Non-pigmented ciliary epithelial cell (primary cell): ENCODE data around the gene CDC45.

Experiments used
- DNase-seq: peaks from one replicate; pipeline ENCODE4 v3.0.0-alpha.2; 2010; ENCODE audit warnings: low read depth

The CDC45 gene

DNA sequence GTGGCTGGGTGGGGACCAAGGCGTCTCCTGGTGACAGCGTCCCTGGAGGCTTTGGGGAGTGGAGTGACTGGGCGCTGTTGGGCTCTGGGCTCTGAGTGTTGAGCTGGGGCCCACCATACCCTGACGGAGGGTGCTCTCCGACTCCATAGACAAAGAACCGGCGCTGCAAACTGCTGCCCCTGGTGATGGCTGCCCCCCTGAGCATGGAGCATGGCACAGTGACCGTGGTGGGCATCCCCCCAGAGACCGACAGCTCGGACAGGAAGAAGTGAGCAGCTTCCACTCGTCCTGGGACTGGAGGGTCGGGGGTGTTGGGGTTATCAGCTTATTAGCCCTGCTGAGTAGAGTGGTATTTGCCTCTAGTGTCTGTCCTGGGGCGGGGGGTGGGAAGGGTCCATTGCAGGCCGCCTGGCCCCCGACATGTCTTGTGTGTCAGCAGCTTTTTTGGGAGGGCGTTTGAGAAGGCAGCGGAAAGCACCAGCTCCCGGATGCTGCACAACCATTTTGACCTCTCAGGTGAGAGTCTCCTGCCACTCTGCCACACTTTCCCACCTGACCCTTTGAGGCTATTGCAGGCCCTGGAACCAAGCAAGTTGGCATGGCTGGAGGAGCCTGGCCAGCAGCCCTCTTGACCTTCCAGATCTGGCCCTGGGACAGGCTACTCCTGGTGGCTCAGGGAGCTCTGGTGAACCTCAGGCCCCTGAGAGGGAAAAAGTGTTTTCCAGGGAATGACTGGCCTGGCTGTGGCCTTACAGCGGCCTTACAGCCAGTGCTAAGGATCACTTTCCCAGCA lies 36.9 kb downstream of the CDC45 start:
- DNase-seq = no peak

DNA sequence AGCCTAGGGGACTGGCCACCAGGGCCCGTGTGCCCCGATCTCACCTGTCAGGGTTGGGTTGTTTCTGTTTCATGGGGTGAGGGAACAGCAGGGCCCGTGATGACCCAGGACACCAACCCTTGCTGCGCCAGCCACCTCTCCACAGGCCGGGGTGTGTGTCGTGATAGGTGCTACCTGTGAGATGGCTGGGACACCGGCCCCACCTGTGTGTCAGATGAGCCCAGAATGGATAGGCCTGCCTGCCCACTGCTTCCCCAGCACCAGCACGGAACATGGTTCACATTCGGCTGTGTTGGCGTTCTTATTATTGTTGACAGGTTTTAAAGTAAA lies 37.4 kb downstream of the CDC45 start:
- DNase-seq = no peak

DNA sequence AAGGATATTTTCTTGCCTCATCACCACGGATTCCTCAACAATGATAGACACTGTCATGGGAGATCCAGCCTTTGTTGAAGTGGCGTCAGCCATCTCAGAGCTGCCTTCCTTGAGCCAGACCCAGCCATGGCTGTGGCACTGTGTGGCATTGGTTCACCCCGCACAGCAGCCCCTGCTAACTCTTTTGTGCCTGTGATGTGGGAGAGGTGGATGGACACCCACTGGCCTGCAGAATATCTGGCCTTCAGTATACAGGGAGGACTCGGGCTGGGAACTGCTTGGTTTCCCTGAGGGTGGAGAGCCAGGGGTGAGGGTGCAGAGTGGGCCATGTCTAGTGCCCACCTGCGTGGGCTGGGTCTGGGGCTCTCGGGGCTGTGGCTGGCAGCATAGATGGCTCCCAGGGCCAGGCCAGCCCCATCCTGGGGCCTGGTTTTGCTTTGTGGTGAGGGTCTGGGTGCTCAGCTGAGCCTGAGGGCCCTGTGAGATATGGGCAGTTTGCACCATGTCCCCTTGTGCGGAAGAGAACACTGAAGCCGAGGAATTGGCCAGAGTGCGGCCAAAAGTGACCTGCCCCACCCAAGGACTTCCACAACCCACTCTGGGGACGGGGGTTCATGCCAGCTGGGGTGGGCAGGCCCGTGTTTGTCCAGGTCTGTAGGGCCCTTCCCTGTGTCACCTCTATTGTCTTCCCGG lies 38.3 kb downstream of the CDC45 start:
- no peak for DNase-seq

DNA sequence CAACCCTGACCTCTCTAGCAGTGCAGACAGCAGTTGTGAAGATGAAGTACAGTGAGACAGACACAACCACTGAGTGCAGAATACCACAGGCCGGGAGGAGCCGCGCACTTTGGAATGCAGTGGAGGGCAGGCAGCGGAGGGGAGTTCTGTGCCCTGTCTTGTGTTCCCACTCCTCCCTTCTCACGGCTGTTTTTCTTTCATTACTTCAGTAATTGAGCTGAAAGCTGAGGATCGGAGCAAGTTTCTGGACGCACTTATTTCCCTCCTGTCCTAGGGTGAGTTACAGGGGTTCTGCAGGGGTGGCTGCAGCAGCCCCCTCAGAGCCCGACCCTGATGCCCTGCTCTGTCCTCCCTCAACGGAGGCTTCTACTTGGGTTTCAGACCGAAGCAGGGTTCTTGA lies 38.9 kb downstream of the CDC45 start:
- no peak for DNase-seq

DNA sequence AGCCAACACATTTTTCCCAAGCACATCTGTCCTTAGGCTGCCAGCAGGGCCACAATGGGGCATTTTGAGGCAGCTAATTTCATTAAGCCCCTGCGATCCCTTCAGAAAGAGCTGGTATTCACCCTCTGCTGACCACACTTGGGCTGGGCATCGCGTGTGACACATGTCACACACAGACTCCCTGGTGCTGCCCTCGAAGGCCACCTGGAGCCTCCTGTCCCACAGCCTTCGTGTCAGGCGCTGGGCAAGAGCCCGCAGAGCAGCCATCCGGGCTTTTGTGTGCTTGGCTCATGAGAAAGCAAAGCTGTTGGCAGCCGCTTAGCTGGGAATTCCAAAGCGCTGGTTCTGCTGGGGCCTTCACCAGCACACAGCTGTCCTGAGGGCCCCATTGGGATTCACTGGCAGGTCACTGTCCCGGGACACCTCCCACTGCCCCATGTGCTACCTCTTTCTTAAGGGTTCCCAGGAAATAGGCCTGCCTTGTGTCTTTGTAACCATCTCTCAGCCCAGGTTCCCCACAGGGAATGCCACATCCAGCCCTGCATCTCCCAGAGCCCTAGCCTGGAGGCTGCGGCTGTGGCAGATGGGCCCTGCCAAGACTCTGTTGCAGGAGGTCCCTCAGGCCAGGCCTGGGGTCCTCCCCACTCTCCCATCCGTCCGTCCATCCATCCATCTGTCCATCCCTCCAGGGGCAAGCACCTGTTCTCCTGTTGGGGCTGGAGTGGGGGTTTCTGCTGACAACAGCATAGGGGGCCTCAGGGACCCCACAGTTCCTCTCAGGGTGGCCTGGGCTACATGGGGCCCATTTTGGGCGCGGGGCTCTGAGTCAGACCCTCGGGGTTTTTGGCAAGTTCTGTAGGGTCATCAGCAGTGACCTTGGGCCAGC lies 39.6 kb downstream of the CDC45 start:
- DNase-seq = no peak

DNA sequence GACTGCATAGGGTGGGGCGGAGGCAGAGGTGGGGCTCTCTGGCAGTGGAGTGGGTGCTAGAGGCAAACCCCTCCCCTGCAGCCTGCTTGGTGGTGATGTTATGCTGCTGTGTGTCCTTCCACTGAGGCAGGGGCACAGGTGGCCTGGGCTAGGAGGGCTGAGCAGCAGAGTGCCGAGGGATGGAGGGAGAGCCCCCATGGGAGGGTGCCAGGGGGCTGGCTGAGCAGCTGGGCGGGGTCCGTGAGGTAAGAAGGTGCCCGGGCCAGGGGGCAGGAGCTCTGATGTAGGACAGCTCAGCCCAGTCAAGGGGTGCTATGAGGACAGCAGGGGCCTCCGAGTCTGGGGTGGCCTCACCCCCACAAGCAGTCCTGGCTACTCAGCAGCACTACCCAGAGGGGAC lies 40.3 kb downstream of the CDC45 start:
- no peak for DNase-seq

DNA sequence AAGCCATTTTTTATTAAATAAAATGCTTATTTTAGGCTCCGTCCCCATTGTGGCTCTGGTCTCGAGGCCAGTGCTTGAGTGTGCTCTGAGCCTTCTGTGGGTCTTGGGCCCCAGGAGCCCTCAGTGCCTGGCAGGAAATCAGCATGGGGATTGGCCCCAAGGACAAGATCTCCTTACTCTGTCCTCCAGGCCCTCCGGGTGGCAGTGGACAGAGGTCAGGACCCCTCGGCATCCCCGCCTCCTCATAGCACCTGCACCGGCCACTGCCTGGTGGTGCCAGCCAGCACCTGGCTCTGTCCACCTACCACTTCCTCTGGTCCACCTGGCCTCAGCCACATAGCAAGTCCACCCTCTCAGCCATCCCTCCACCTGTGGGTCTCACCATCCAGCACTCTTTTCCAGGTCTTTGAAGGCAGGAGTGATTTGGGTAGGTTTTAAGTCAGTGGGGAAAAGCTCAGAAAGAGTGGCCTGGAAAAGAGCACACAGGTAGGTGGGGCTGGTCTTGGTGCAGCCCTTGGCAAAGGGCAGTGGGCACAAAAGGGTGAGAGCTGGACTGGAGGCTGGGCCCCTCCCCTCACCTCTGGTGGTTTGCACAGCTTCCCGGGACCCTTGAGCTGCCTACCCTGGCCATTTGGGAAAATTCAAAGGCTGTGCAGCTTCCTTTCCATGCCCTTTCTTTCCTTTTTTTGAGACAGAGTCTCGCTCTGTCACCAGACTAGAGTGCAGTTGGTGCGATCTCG lies 41.0 kb downstream of the CDC45 start:
- DNase-seq = no peak

DNA sequence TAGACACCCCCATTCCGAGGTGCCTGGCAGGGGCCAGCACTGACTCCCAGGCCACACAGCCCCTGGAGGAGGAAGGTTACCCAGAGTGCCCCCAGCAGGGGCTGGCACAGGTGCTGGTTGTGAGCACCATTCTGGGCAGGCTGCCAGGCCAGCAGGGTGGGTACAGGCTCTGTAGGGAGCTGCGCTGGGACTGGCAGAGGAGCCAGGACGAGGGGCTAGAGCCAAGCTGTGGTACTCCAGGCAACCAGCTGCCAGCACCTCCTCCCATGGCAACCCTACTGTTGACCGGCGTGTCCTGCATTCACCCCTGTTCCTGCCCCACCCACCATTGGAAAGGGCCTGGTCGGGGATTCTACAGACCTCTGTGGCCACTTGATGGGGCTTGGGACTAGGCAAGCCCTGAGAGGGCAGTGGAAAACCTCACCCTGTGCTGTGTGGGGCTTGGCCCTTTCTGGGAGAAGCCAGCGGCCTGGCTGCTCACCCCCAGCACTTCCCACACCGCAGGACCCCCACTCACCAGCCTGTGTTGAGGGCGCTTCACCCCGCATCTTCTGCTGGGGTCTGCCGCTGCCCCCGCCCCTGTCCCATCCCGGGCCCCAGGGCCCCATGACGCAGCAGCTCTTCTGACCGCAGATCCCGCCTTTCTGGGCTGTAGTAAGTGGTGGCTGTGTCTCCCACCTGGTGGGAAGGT lies 42.6 kb downstream of the CDC45 start:
- DNase-seq = no peak

DNA sequence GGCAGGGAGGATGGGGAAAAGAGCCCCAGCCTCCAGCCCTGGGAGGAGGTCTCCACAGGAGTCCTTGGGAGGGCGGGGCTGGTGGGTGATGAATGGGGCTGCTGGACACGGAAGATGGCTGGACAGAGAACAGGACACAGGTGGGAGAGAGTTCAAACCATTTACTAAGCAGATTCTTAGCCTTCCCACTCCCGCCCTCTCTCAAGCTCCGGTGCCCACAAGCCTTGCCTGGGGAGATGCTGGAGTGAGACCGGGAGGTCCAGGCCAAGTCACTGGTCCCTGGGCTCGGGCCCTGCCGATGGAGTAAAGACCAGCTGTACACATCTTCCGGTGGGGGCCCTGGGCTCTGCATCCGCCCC lies 43.1 kb downstream of the CDC45 start:
- no peak for DNase-seq

DNA sequence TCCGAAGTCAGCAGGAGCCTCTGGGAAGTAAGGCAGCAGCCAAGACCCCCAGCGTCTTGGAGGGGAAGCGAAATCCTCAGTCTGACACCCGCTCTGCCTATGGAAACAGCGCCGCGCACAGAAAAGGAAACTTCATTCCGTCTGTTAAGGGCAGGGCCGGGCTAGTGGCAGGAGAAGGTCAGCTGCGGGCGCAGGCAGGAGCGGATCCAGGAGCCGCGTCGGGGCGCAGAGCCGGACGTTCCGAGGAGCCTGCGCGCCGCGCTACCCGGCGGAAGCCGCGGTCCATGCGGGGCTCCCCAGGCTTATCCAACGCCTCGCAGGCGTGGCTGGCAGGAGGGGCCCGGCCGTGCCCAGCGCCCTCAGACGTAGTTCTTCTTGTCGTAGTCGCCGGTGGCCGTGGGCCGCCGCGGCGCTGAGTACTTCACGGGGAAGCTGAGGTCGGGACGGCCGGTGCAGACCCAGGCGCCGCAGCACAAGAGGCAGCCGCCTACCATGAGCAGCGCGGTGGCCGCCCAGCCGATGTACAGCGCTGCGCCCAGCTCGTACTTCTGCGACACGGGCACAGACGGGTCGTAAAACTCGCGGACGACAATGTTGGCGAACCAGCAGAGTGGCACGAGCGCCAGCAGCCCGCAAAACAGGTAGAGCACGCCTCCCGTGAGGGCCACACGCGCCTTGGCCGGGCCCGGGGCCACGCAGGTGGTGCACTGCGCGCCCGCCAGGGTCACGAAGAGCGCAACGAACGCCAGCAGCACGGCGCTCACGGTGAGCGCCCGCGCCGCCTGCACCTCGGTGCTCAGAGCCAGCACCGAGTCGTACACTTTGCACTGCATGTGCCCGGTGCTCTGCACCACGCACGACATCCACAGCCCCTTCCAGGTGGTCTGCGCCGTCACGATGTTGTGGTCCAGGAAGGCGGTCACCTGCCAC lies 43.8 kb downstream of the CDC45 start:
- no peak for DNase-seq

DNA sequence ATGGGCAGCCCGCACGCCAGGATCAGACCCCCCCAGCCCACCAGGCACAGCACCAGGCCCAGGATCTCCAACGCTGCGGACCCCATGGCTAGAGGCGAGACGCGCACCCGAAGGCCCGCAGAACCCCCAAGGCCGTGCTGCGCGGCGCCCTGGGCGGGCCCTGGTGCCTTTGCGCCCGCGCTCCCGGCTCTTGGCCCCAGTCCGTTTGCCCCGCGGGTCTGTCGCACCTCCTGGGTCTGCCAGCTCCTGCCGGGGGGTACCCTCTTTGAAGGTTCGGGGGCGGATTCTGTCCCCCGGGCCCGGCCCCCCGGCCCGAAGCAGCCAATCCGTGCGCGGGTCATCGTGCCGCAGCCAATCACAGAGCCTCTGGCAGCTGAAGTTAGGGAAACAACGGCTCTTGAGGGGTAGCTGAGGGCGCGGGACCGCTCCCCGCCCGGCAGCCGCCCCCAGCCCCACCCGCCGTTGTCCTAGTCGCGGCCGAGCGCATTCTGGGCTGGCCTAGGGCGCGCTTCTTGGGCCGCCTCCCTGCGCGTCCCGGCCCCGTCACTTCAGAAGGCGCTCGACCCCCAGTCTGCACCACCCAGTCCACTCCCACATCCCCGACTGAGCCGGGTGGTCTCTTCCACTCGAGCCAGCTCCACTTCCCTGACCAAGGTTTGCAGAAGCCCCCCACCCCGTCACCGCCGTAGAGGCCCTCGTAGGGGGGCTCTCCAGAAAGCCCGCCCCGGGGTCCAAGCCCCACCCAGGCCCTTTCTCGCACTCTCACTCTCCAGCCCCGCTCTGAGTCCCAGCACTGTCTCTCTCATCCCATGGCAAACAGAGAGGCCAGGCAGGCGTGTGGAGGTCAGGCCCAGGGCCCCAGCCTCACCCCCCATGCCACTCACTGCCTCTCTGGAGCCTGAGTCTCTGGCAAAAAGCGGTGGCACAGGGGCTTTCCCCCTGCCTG lies 44.7 kb downstream of the CDC45 start, which contains the start of gene CLDN5:
Gene CLDN5 (minus strand): TSS at position 241 of the 946 bp plus-strand sequence. CDS start 155 bp downstream, at position 86.
- no peak for DNase-seq

DNA sequence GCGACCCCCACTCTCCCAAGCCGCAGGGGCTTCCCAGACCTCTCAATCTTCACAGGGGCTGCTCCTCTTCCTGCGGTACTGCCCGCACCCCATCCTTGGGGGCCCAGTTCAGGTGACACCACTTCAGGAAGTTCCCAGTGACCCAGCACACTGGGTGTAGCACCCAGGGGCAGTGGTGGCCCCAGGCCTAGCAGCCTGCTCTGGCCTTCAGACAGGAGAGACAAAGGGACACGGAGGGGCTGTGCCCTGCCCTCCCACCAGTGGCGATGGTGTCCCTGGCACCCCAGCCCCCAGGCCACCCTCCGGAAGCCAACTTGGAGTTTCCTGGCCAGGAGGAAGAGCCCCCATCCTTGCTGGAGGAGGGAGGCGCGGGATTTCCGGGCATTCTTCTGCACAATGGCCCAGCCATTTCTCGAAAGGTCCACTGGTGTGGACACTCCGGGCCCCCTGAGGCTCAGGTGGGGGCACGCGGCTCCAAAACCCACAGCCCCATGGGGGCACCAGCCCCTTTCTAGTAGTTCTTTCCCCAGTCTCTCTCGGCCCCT lies 45.5 kb downstream of the CDC45 start:
- no peak for DNase-seq

DNA sequence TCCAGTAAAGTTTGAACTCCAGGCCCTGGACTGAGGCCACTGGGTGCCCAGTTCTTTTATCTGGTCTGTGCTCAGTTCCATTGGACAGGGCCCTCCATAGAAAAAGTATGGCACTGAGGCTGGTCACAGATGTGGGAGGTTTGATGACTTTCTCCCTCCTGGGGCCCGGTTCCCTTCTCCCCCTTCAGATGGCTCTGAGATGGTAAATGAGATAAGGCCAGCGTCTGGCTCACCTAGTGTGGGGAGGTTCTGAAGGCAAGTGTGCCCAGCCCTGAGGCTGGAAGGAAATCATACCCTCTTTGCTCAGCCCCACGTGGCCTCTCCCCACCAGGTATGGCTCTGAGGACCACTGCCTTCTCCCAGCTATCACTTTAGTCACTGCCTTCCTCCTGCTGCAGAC lies 45.9 kb downstream of the CDC45 start:
- no peak for DNase-seq

DNA sequence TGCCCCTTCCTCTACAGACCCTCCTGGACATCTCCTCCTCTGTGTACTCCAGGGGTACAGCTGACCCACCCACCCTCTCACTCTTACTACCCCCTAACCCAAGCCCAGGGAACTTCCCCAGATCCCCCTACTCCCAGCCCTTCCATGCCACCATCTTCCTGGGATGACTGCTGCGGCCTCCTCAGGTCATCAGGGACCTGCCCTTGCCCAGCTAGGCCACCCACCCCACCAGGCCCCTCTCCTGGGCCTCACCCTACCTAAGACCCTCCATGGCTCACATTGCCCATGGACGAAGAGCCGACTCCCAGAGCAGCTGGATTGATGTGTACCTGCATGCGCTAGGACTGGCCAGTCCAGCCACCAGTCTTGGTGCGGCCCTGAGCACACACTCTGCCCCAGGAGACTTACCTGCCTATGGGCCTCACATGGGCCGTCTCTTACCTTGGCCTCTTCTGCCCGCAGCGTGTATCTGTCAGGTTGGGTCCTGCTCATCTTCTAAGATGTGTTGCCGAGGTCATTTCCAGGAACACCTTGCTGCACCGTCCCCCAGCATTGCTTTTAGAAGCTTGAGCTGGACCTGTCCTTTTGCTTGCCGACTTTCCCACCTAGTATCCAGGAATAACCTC lies 46.5 kb downstream of the CDC45 start:
- DNase-seq = no peak

DNA sequence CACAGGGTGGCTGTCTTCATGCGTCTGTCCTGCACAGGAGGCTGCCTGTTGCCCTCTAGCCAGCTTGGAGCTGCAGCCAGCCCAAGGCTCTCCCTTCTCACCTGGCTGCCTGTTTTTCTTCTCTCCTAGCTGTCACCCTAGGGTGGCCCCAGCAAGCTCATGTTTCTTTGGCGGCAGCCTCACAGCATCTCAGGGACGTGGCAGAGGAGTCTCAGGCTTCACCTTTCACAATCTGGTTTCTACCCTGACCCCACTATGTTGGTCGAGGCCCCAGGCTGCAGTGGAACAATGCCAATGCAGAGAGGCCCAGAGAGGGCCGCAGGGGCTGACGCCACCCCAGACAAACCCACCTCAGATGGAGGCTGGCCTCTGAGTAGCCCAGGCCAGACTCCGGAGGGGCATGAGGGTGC lies 47.0 kb downstream of the CDC45 start:
- no peak for DNase-seq

DNA sequence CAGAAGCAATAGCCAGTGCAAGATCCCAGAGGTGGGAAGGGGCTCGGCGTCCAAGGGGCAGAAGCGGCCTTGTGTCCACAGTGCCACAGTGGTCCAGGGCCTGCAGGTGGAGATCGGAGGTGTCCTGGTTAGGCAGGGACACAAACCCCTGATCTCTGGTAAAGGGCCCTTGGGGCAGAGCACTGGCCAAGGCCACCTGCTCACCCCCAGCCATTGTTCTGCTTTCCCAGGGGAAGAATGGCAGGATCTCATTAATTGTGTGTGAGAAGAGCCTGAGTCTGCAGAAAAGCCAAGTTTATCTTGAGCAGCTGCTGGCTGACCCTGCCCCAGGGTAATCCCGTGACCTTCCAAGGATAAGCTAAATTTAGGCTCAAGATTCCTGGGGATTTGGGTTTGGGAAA lies 47.6 kb downstream of the CDC45 start:
- no peak for DNase-seq

DNA sequence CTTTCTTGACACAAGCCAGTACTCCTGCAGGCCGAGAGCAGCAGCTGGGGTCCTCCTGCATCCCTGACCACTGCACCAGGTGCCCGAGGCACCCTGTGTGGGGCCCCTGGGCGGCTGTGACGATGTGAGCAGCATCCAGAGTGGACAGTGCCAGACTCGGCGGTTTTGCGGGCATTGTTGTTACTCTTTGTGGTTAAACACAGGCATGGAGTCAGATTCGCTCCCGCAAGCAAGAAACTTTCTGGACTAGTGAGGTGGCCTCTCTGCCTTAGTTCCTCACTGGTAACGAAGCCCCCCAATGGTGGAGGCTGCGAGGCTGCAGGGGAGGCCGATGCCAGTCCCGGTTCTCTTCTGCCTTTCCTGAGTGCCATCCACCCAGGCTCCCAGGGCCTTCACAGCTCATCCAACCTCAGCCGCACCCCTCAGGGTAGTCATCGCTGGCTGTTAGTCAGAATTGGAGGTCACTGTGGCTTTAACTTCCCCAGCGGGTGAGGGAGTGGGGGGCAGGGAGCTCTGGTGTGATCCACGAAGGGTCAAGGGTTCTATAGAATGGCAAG lies 48.2 kb downstream of the CDC45 start:
- DNase-seq = no peak

DNA sequence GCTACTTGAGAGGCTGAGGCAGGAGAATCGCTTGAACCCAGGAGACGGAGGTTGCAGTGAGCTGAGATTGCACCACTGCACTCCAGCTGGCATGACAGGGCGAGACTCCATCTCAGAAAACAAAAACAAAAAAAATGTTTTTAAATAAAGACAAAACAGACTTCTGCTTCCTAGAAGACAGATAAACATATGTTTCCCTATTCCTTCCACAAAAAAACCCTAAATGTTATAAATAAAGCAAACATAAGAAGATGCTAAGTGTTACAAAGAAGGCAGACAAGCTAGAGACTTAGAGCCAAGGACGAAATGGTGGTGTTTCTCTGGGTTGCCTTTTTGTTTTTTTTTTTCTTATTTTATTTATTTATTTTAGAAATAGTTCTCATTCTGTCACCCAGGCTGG lies 50.1 kb downstream of the CDC45 start:
- DNase-seq = no peak
